ENCODE measurements around the gene LGALS7. TPM values are rescaled to one million over a fixed set of nuclear protein-coding genes. Genes with fewer than 3 reads are reported as not detected.
A peak's percentile ranks its signal among the peaks of the same experiment; 100 is the strongest.
"Not testable (repeated sequence)": the region's sequence is repeated elsewhere in the genome, so short reads cannot be mapped to it uniquely, and the experiment has no call there.

Gene LGALS7
- total and polyA plus RNA-seq, 8 donors, result 1.7 to 1,381 (median 2.0) TPM; not detected in 5

DNA sequence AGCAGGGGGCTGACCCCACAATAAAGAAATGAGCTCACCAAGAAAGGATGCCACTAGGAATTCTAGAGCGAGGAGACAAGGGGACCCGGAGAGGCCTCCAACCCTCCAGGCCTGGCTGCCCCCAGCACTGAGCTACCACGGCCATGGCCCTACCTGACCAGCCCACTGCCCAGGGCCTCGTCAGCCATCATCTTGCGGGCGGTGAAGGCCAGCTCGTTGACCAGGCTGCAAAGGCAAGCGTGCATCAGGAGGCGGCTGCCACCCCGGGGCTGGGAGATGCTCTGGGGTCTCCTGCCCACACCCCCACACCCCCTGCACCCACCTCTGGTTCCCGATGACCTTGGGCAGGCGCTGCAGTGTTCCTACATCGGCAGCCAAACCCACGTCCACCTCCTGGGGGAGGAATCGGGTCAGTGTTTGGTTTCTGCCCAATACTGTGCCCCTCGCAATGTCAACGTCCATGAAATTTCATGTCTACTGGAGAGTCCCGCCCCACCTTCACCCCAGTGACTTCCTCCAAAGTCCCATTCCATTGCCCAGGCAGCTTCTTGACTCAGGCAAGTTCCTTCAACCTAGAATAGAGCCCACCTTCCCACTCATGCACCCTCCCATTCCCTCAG lies 42.9 kb upstream of the LGALS7 start:
- peaks cover 30 to 65% (median 54%) of the 10 kb centered on the region in 4 donors for H3K36me3 ChIP-seq
- H3K4me1 ChIP-seq, result peaks cover 6 to 16% (median 11%) of the 10 kb centered on the region in 4 donors
- H3K9me3 ChIP-seq, result no peaks in the 10 kb centered on the region
- no peak for DNase-seq
- no peak overlapping the region for H3K4me3 ChIP-seq
- no peak overlapping the region for H3K27ac ChIP-seq
- WGBS, 5 donors, result 94 to 98% (median 96%) methylated on average over 18 of the region's 18 CpGs
- intact Hi-C loops (cut with DNase I; ENCODE audit: low total_unique reads), result no loop called here
- H3K27me3 ChIP-seq, result no peaks in the 10 kb centered on the region
- no peak for TF ChIP-seq POLR2AphosphoS5 (IDR thresholded peaks at IDR 0.05)
- TF ChIP-seq POLR2A (IDR thresholded peaks at IDR 0.05), result no peak
- no peak for TF ChIP-seq EP300 (IDR thresholded peaks at IDR 0.05)
- TF ChIP-seq, protein P1, sequence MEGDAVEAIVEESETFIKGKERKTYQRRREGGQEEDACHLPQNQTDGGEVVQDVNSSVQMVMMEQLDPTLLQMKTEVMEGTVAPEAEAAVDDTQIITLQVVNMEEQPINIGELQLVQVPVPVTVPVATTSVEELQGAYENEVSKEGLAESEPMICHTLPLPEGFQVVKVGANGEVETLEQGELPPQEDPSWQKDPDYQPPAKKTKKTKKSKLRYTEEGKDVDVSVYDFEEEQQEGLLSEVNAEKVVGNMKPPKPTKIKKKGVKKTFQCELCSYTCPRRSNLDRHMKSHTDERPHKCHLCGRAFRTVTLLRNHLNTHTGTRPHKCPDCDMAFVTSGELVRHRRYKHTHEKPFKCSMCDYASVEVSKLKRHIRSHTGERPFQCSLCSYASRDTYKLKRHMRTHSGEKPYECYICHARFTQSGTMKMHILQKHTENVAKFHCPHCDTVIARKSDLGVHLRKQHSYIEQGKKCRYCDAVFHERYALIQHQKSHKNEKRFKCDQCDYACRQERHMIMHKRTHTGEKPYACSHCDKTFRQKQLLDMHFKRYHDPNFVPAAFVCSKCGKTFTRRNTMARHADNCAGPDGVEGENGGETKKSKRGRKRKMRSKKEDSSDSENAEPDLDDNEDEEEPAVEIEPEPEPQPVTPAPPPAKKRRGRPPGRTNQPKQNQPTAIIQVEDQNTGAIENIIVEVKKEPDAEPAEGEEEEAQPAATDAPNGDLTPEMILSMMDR (IDR thresholded peaks at IDR 0.05), result no peak

DNA sequence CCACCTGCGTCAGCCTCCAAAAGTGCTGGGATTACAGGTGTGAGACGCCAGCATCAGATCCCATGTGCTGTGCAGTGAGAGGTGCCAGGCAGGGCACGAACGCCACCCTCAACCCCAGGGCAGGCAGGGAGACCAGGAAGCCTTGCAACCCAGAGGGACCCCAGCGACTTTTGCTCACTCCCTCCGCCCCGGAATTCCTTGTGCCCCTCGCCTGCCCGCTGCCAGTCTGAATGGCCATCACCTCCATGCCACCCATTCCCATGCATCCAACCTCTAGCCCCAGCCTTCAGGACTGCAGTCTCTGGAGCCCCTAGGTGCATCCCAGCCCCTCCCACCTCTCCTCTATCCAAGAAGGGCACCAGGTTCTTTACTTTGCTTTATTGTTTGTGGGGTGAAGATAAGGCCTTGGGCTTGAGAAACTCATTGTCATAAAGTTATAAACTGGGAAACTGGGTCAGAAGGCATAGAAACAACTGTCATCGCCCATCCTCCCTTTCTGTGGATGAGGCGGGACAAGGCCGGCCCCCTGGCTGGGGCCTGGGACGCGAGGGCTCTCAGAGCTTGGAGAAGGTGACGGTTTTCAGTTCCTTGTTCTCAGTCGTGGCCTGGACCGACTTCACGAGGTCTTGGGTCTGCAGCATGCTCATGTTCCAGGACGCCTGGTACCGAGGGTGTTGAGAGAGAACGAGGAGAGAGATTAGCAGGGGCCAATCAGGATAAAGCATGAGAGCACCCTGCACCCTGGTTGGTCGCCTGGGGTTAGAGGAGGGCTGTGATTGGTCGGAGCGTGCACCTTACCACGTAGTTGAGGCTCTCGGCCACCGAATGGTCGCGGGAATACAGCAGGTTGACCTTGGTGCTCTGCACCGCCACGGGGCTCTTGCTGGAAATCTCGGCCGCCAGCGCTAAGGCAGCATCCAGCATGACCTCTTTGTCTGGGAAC lies 42.0 kb upstream of the LGALS7 start:
- Histone ChIP-seq H3K4me1 (peaks cover 6 to 10% (median 7%) of the 10 kb centered on the region in 4 donors), H3K27me3 (no peaks in the 10 kb centered on the region), H3K4me3 (no peak overlapping the region), H3K9me3 (no peaks in the 10 kb centered on the region), H3K27ac (peak overlapping the region in 1 of 5 donors; percentile 76), H3K36me3 (peaks cover 30 to 56% (median 45%) of the 10 kb centered on the region in 4 donors)
- no peak for DNase-seq
- TF ChIP-seq POLR2A (IDR thresholded peaks at IDR 0.05), result no peak
- TF ChIP-seq, protein P1 (IDR thresholded peaks at IDR 0.05), result no peak
- no peak for TF ChIP-seq POLR2AphosphoS5 (IDR thresholded peaks at IDR 0.05)
- TF ChIP-seq EP300 (IDR thresholded peaks at IDR 0.05), result no peak
- 80 to 89% (median 83%) methylated on average over 26 to 34 of the region's 34 CpGs for WGBS, 5 donors
- intact Hi-C loops (cut with DNase I; ENCODE audit: low total_unique reads), result no loop called here

DNA sequence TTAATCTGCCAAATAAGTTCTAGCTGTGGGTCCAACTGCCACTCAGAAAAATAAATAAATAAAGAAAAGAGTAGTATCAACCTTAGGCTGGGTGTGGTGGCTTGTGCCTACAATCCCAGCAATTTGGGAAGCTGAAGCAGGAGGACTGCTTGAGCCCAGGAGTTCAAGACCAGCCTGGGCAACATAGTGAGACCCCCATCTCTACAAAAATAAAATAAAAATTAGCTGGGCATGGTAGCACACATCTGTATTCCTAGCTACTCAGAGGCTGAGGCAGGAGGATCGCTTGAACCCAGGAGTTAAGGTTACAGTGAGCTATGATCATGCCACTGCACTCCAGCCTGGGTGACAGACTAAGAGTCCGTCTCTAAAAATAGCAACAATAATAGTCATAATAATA lies 40.6 kb upstream of the LGALS7 start:
- H3K27me3 ChIP-seq; intact Hi-C loops (cut with DNase I; ENCODE audit: low total_unique reads); H3K9me3 ChIP-seq; H3K4me1 ChIP-seq; H3K4me3 ChIP-seq; DNase-seq: not testable (repeated sequence)
- peak overlapping the region in 2 of 5 donors; percentile 76 to 80 for H3K27ac ChIP-seq
- H3K36me3 ChIP-seq, result peaks cover 30 to 46% (median 41%) of the 10 kb centered on the region in 4 donors
- WGBS, 5 donors, result 79 to 87% (median 83%) methylated on average over 2 of the region's 2 CpGs

DNA sequence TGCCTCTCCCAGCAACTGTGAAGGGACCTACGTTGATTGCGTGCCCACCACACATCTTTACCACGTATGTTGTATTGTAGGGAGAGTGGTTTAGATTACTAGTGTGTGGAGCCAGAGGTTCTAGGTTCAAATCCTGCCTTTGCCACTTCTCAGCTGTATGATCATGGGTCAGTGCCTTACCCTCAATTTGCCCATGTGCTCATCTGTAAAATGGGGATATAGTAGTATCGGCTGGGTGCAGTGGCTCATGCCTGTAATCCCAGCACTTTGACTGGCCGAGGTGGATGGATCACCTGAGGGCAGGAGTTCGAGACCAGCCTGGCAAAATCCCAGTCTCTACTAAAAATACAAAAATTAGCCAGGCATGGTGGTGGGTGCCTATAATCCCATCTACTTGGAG lies 40.0 kb upstream of the LGALS7 start:
- no peaks in the 10 kb centered on the region for H3K9me3 ChIP-seq
- DNase-seq, result no peak
- no peaks in the 10 kb centered on the region for H3K27me3 ChIP-seq
- peaks cover 30 to 41% (median 37%) of the 10 kb centered on the region in 4 donors for H3K36me3 ChIP-seq
- intact Hi-C loops (cut with DNase I; ENCODE audit: low total_unique reads), result no loop called here
- 55 to 75% (median 63%) methylated on average over 6 of the region's 6 CpGs for WGBS, 5 donors
- peak overlapping the region in 2 of 4 donors; percentile 11 to 13 for H3K4me3 ChIP-seq
- H3K4me1 ChIP-seq, result peaks cover 0 to 10% (median 0%) of the 10 kb centered on the region in 4 donors
- H3K27ac ChIP-seq, result peak overlapping the region; percentile 54 to 80 (median 74)
- TF ChIP-seq EP300 (IDR thresholded peaks at IDR 0.05), result no peak
- TF ChIP-seq POLR2AphosphoS5 (IDR thresholded peaks at IDR 0.05), result no peak
- no peak for TF ChIP-seq POLR2A (IDR thresholded peaks at IDR 0.05)
- TF ChIP-seq, protein P1 (IDR thresholded peaks at IDR 0.05), result no peak
